ENCODE results near the gene CD19. TPM values are rescaled to one million over a fixed set of nuclear protein-coding genes. Genes with fewer than 3 reads are reported as not detected.

CD19 gene
- total RNA-seq (1 to 10 TPM in 3 of 7 donors, under 1 TPM in 3, not detected in 1; 0.71 to 1.5 (median 1.1) TPM), polyA plus RNA-seq (1 to 10 TPM in 1 of 2 donors, under 1 TPM in 1; 0.40 to 2.5 TPM)
- long read RNA-seq, donor 1, partial matches to known transcripts: 2 of 2 reads
- long read RNA-seq, donor 1, other reads (novel, unspliced or antisense): 0 of 2 reads
- long read RNA-seq, donor 2: 0 reads
- long read RNA-seq, donor 3, partial matches to known transcripts: 0 of 1 reads
- long read RNA-seq, donor 3, other reads (novel, unspliced or antisense): 1 of 1 reads

GRCh38 chr16:28931801-28932225, at the start of gene CD19:
TSS of gene CD19 (plus strand) at chr16:28931971. CDS start at chr16:28932001, 30 bp downstream.
- Histone ChIP-seq H3K4me1 (ENCODE audit: insufficient read depth) (peaks cover 5% of the 10 kb centered on the region), H3K36me3 (no peaks in the 10 kb centered on the region), H3K9me3 (no peaks in the 10 kb centered on the region), H3K27me3 (no peaks in the 10 kb centered on the region), H3K27ac (no peak within 1 kb of the TSS), H3K4me3 (no peak within 1 kb of the TSS)
- intact Hi-C loops (cut with DNase I): loop anchor here in 2 of 4 donors (2.0 to 10.0 kb wide), 2 partner anchors 17 to 107 kb away; partner anchors contain the start of gene ATXN2L (in 1 of the 2)
- DNase-seq: no peak
- WGBS, 3 donors: 88 to 92% (median 91%) methylated on average over 10 of the region's 10 CpGs
- TF ChIP-seq POLR2A (IDR thresholded peaks at IDR 0.05) (no peak), EP300 (IDR thresholded peaks at IDR 0.05) (no peak)
- TF ChIP-seq, protein P1, sequence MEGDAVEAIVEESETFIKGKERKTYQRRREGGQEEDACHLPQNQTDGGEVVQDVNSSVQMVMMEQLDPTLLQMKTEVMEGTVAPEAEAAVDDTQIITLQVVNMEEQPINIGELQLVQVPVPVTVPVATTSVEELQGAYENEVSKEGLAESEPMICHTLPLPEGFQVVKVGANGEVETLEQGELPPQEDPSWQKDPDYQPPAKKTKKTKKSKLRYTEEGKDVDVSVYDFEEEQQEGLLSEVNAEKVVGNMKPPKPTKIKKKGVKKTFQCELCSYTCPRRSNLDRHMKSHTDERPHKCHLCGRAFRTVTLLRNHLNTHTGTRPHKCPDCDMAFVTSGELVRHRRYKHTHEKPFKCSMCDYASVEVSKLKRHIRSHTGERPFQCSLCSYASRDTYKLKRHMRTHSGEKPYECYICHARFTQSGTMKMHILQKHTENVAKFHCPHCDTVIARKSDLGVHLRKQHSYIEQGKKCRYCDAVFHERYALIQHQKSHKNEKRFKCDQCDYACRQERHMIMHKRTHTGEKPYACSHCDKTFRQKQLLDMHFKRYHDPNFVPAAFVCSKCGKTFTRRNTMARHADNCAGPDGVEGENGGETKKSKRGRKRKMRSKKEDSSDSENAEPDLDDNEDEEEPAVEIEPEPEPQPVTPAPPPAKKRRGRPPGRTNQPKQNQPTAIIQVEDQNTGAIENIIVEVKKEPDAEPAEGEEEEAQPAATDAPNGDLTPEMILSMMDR (IDR thresholded peaks at IDR 0.05): no peak

DNA sequence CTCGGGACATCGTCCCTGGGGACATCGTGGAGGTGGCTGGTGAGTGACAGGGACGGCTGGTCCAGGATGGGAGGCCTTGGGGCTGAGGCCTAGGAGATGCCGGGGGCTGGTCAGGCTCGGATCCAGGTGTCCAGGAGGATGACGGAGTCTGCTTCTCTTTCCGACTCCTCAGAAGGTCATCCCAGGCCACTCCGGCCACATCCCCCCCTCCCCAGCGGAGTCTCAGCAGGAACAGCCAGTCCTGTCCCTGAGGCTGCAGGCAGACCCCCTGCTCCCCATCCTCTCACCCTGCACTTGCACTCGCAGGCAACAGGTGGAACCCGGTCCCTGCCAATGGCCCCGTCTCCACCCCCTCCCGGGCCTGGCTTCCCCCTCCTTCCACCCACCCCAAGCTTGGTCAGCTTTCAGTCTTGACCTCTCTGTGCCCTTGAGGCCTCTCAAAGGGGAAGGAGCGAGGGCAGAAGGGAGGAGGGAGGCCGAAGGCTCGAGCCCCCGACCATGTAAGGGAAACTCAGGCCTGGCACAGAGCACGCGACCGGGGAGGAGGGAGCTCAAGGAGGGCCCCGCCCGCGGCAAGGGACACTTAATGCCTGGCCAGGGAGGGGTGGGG, 49.1 kb upstream of the CD19 start:
- intact Hi-C loops (cut with DNase I): no loop called here
- 35 to 40% (median 38%) methylated on average over 23 to 24 of the region's 24 CpGs for WGBS, 3 donors
- H3K4me3 ChIP-seq: no peak overlapping the region

DNA sequence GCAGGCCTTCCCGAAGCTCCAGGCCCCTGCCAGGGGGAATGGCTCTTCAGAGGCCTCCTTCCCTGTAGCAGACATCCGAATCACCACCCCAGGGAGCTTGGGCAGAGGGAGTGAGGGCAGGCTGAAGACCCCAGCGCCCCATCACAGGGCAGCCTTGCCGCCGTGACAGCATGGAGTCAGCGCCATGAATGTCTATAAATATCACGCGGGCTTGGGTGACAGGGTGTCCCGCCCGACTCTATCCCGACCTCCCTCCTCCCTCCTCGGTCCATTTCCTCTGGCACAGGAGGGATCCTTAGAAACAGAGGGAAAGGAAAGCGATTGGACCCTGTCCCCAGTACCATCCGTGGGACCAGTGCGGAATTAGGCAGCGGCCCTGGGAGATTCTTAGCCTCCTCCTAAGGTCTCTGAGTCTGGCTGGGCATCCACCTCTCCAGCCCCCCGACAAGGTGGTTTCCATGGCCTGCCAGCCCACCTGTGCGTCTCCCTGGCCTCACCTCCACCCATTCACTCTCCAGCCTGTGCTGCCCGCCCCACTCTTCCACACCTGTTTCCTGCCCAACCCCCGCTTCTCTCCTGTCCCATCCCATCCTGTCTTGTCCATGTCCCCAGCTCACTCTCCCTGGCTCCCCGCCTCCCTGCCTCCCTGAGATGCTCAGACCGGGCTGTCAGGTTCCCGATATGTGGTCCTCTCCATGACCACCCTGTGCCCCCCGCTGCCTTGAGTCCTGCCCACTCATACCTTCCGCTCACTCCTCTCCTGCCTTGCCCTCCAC, 48.4 kb upstream of the CD19 start:
- Histone ChIP-seq H3K36me3 (no peaks in the 10 kb centered on the region), H3K4me1 (ENCODE audit: insufficient read depth) (peaks cover 7% of the 10 kb centered on the region), H3K27ac (no peak overlapping the region), H3K9me3 (no peaks in the 10 kb centered on the region), H3K4me3 (no peak overlapping the region), H3K27me3 (no peaks in the 10 kb centered on the region)
- 57 to 62% (median 61%) methylated on average over 25 of the region's 25 CpGs for WGBS, 3 donors
- intact Hi-C loops (cut with DNase I): no loop called here
- TF ChIP-seq, protein P1 (IDR thresholded peaks at IDR 0.05): no peak
- TF ChIP-seq POLR2A (IDR thresholded peaks at IDR 0.05) (no peak), EP300 (IDR thresholded peaks at IDR 0.05) (no peak)
- no peak for DNase-seq

More for the DNA sequence above, 49.1 kb upstream of the CD19 start:
- H3K9me3 ChIP-seq: no peaks in the 10 kb centered on the region
- peaks cover 7% of the 10 kb centered on the region for H3K4me1 ChIP-seq (ENCODE audit: insufficient read depth)
- H3K27ac ChIP-seq: no peak overlapping the region
- TF ChIP-seq POLR2A (IDR thresholded peaks at IDR 0.05) (no peak), EP300 (IDR thresholded peaks at IDR 0.05) (no peak)
- TF ChIP-seq, protein P1 (IDR thresholded peaks at IDR 0.05): no peak
- no peaks in the 10 kb centered on the region for H3K36me3 ChIP-seq
- no peak for DNase-seq
- H3K27me3 ChIP-seq: no peaks in the 10 kb centered on the region

DNA sequence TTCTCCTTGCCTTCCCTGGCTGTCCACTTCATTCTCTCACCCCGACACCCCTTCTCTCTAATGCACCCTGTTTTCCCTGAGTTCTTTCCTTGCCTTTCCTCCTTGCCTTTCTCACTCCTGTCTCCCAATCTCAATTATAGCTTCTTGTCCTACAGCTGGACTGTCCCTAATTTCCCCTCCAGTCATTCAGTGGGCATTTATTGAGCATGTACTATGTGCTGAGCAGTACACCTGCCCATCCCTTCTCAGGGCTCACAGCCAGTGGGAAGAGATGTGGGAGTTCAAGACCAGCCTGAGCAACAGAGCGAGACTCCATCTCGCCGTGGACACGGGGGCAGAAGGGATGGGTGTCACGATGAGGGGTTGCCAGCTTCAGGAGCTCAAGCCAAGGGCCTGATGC, 47.7 kb upstream of the CD19 start:
- H3K9me3 ChIP-seq: no peaks in the 10 kb centered on the region
- no peak overlapping the region for H3K27ac ChIP-seq
- H3K36me3 ChIP-seq: no peaks in the 10 kb centered on the region
- no peak for DNase-seq
- H3K27me3 ChIP-seq: no peaks in the 10 kb centered on the region
- intact Hi-C loops (cut with DNase I): no loop called here
- 88 to 96% (median 93%) methylated on average over 6 of the region's 6 CpGs for WGBS, 3 donors
- TF ChIP-seq EP300 (IDR thresholded peaks at IDR 0.05) (no peak), POLR2A (IDR thresholded peaks at IDR 0.05) (no peak)
- TF ChIP-seq, protein P1 (IDR thresholded peaks at IDR 0.05): no peak
- H3K4me3 ChIP-seq: no peak overlapping the region
- H3K4me1 ChIP-seq (ENCODE audit: insufficient read depth): peaks cover 7% of the 10 kb centered on the region
